SK-MEL-5 (cell line): ENCODE results near the gene WDPCP. TPM values are rescaled to one million over a fixed set of nuclear protein-coding genes. Genes with fewer than 3 reads are reported as not detected.
A peak's percentile ranks its signal among the peaks of the same experiment; 100 is the strongest.
"Not testable (repeated sequence)": the region's sequence is repeated elsewhere in the genome, so short reads cannot be mapped to it uniquely, and the experiment has no call there.

Experiments used
- DNase-seq: peaks from one replicate; pipeline ENCODE4 v3.0.0-alpha.2; 2016; ENCODE audit warnings: low read depth, low spot score
- in situ Hi-C: cut with HindIII; loops from 2 replicates; pipeline ENCODE4 v1.10.0; 2016; ENCODE audit warnings: low sequenced_read_pairs, high pct_unique_total_duplicates, low pct_unique_long_range_greater_than_20kb
- total RNA-seq: library from RNA; depleted of rRNA; stranded (reverse); fragments of >200 nt; shearing (Covaris generic); gene quantifications from 2 replicates; pipeline ENCODE4 v1.2.3, GENCODE V29; 2014

Gene WDPCP
- total RNA-seq, 1 experiment from 2014 or later = 16.1 TPM

DNA sequence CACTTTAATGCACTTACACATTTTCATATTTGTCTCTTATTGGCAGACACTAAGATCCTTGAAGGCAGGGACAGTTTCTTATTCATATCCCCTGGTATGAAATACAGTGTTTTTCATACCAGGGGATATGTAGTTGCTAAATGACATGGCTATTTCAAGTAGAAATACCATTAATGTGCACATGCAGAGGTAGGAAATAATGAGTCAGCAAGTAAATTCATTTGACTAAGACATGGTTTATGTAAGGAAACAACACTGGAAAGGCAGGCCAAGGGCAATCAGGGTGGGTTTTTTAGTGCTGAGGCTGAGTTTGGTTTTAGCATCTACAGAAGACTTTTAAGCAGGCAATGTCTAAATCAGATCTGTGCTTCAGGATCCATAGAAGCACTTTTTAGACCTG is 155.9 kb downstream of the WDPCP start:
- no peak for DNase-seq
- in situ Hi-C loops = no loop called here

DNA sequence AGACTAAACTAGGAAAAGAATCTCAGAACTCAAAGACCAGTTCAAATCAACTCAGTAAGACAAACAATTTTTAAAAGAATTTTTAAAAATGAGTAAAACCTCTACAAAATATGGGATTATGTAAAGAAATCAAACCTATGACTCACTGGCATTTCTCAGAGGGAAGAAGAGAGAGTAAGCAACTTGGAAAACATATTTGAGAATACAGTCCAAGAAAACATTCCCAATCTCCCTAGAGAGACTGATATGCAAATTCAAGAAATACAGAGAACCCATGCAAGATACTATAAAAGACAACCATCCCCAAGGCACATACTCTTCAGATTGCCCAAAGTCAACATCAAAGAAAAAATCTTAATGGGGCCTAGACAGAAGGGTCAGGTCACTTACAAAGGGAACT is 162.7 kb downstream of the WDPCP start:
- no peak for DNase-seq
- in situ Hi-C loops = no loop called here

DNA sequence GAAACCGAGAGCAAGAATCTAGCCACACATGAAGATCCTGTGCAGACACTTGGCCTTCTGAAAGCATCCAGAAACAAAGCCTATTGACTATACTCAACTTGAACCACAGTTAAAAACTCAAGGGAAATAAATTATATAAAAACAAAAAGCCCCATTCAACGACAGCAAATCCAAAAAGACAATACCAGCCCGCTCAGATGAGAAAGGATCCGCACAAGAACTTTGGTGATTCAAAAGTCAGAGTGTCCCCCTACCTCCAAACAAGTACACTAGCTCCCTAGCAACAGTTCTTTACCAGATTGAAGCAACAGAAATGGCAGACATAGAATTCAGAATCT is 163.2 kb downstream of the WDPCP start:
- in situ Hi-C loops = no loop called here
- DNase-seq = no peak

GRCh38 chr2:63424329-63425078 is 163.8 kb downstream of the WDPCP start:
- DNase-seq = peak; percentile 70
- in situ Hi-C loops = no loop called here

DNA sequence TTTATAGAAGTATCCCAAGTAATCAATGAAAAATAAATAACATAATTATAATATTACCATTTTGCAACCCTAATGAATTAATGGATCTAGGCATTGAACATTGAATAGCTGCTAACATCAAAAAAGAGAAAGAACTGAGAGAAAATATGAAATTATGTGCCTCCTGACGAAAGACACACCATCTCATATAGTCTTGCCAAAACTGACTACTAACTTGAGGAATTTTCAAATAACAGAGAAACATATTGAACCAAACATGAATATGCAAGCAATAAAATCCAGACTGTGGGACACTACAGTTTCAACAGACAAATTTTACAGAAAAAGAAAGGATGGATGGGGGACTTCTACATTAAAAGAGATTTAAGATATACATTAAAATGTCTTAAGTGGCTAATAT is 165.7 kb downstream of the WDPCP start:
- in situ Hi-C loops = no loop called here
- no peak for DNase-seq

DNA sequence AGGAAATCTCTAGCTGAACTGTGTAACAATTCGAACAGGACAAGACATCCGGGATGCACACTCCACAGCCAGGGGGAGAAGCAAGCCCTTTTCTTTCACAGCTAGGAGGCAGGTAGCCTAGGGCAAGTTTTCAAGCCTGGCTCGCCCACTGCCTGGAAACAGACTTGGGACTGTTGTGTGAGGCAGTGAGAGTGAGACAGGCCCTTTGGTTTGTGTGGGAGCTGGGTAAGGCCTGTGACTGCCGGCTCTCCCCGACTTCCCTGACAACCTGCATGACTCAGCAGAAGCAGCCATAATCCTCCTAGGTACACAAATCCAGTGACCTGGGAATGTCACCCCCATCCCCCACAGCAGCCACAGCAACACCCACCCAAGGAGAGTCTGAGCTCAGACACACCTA is 179.7 kb downstream of the WDPCP start:
- in situ Hi-C loops = no loop called here
- DNase-seq = peak; percentile 19

DNA sequence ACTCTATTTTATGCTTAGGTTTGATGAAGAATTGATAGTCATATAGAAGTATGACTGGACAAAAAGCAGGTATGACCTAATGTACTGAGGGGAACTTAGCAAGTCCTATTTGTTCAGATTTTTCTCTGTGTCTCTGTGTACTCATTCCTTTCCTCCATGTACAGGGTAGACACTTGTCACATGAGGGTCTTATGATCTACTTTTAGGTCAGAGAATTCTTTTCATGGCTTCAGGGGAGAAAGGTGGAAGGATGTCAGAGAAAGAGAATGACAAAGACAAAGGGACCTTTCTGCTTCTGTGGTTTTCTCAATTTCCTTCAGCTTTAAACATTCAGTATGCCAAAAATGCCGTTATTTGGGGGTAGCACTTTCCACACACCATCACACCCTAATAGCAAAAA is 181.6 kb downstream of the WDPCP start:
- peak; percentile 92 for DNase-seq

DNA sequence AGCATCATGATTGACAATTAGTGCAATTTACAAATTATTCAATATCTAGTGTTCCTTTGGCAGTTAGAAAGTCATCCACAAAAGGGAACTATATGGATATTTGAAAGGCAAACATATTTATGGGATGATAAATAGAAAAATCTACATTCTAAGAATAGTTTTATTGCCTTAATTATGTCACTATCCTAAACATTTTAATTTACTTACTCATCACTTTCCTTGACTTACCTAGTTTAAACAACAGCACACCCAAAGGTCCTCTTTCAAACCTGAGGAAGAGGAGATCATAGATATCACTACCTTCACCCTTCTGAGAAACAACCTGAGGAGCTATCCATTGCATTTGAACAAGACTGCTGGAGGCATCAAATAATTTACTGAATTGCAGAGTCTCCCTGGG is 184.5 kb downstream of the WDPCP start:
- DNase-seq = no peak
- in situ Hi-C loops = no loop called here

More for the DNA sequence above, 181.6 kb downstream of the WDPCP start:
- in situ Hi-C loops = no loop called here

GRCh38 chr2:63402889-63403288 is 185.4 kb downstream of the WDPCP start:
- in situ Hi-C loops, DNase-seq: not testable (repeated sequence)

- in situ Hi-C loops = no loop called here
- DNase-seq = no peak
Measured at GRCh38 chr2:63399156-63399555, 189.1 kb downstream of the WDPCP start.

DNA sequence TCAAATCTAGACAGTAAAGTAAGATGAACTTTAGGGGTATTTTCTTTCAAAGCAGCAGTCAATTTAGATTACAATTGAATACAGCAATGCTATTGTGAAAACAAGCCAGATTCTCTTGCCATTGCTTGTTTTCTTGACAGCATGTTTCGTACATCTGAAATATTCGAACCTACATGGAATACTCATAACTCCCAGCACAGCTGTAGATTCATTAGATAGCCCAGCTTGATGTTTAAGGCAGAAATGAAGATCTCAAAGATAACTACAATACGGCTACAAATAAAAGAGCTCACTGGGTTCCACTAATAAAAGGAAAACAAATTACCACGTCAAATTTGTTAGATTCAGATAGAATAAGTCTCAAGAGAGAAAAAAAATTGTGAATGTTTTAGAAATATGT is 208.8 kb downstream of the WDPCP start:
- no peak for DNase-seq
- in situ Hi-C loops = no loop called here

DNA sequence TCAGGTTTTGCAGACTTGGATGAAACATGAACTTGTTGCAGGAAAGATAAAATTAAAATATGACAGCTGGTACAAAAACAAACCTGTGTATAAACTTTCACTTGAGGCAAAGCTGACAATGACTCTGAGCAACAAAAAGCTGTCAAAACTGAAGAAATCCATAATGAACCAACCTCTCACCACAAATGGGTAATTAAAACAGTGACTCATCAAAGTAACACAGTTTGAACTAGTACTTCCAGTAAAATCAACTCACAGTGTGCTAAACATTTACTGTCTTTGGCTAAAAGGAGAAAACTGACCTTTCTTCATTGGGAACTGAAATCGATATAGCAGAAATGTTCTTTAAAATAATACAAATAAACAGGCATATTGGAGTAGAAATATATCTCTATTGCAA is 209.7 kb downstream of the WDPCP start:
- no peak for DNase-seq
- in situ Hi-C loops = no loop called here

- no peak for DNase-seq
- in situ Hi-C loops = no loop called here
Measured at GRCh38 chr2:63374341-63374740, 213.9 kb downstream of the WDPCP start.

GRCh38 chr2:63372549-63372948 is 215.7 kb downstream of the WDPCP start:
- DNase-seq = no peak
- in situ Hi-C loops = no loop called here

GRCh38 chr2:63369146-63369545 is 219.1 kb downstream of the WDPCP start:
- DNase-seq = no peak
- in situ Hi-C loops = no loop called here

- in situ Hi-C loops = no loop called here
- DNase-seq = no peak
Measured at GRCh38 chr2:63364866-63365265, 223.4 kb downstream of the WDPCP start.

DNA sequence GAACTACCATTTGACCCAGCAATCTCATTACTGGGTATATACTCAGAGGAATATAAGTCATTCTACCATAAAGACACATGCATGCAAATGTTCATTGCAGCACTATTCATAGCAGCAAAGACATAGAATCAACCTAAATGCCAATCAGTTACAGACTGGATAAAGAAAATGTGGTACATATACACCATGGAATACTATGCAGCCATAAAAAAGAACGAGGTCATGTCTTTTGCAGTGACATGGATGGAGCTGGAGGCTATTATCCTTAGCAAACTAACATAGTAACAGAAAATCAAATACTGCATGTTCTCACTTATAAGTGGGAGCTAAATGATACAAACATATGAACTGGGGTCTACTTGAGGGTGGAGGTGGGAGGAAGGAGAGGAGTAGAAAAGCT is 230.6 kb downstream of the WDPCP start:
- DNase-seq, in situ Hi-C loops: not testable (repeated sequence)

GRCh38 chr2:63347361-63347760 is 240.9 kb downstream of the WDPCP start:
- no peak for DNase-seq
- in situ Hi-C loops = no loop called here

DNA sequence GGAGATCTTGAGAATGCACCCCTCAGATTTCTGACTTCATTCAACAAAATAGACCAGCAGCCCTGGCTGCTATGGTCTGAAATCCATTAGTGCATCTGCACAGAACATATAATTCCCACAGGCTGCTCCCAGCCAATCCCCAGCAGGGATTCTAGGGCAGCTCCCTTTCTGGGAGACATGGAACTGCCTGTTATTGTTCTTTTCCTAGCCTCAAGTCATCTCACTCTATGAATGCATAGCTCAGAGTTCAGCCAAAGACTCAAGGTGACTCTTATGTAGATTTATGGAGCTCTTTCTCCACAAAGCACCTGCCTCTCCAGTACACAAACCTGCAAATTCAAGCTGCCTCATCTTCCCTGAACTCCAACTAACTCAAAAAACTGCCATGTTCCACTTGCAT is 241.9 kb downstream of the WDPCP start:
- in situ Hi-C loops = no loop called here

DNA sequence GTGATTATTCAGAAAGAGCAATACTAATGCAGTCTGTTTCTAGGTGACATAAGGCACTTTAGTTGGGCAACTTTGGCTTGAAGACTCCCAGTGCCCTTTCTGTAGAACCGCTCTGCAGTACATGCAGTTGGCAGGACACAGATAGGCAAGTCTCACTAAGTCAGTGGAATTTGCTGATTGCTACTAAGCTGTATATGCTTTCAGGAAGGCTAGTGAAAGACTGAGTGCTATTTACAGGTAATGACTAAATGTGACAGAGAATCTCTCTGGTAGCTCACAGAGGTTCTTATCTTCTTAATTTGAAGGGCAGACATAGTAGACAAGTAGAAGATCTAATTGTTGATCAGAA is 243.0 kb downstream of the WDPCP start:
- no peak for DNase-seq
- in situ Hi-C loops = no loop called here

More for the DNA sequence above, 241.9 kb downstream of the WDPCP start:
- DNase-seq = no peak
